HG02798 (cell line): ENCODE data around the gene ZNF74.
"Not testable (repeated sequence)": the region's sequence is repeated elsewhere in the genome, so short reads cannot be mapped to it uniquely, and the experiment has no call there.

Experiments used
- ATAC-seq: cut with Tn5 transposase; IDR thresholded peaks from one replicate; pipeline ENCODE4 v1.9.1; 2021; ENCODE audit warnings: mild to moderate bottlenecking; ENCODE audit not compliant: unreplicated experiment, poor library complexity

ZNF74 gene

GRCh38 chr22:20399866-20400605 is 6.1 kb downstream of the ZNF74 start:
- no peak for ATAC-seq

- no peak for ATAC-seq
These were observed 6.8 kb downstream of the ZNF74 start for GRCh38 chr22:20400606-20401375.

GRCh38 chr22:20401376-20402014 is 7.5 kb downstream of the ZNF74 start:
- ATAC-seq: no peak

GRCh38 chr22:20402960-20403778 is 9.2 kb downstream of the ZNF74 start:
- ATAC-seq: no peak

- no peak for ATAC-seq
These were observed 9.8 kb downstream of the ZNF74 start for GRCh38 chr22:20403779-20404140.

GRCh38 chr22:20404881-20405280 is 10.9 kb downstream of the ZNF74 start:
- ATAC-seq: no peak

GRCh38 chr22:20405291-20405930 is 11.5 kb downstream of the ZNF74 start:
- ATAC-seq: no peak

- ATAC-seq: no peak
These were observed 12.2 kb downstream of the ZNF74 start for GRCh38 chr22:20405931-20406685.

GRCh38 chr22:20406686-20407408 is 12.9 kb downstream of the ZNF74 start:
- no peak for ATAC-seq

- ATAC-seq: no peak
These were observed 13.9 kb downstream of the ZNF74 start for GRCh38 chr22:20407829-20408228.

GRCh38 chr22:20408891-20409290 is 14.9 kb downstream of the ZNF74 start:
- ATAC-seq: no peak

GRCh38 chr22:20409385-20409784 is 15.4 kb downstream of the ZNF74 start:
- ATAC-seq: not testable (repeated sequence)

- ATAC-seq: no peak
These were observed 18.7 kb downstream of the ZNF74 start for GRCh38 chr22:20412474-20413216.

GRCh38 chr22:20413217-20414058 is 19.5 kb downstream of the ZNF74 start:
- ATAC-seq: no peak

- no peak for ATAC-seq
These were observed 20.1 kb downstream of the ZNF74 start for GRCh38 chr22:20414059-20414440.

GRCh38 chr22:20414450-20414849 is 20.5 kb downstream of the ZNF74 start:
- no peak for ATAC-seq

- ATAC-seq: not testable (repeated sequence)
These were observed 21.3 kb downstream of the ZNF74 start for GRCh38 chr22:20415241-20415640.
